Kidney epithelial cell (primary cell): ENCODE data around the gene TBC1D22A. TPM values are rescaled to one million over a fixed set of nuclear protein-coding genes. Genes with fewer than 3 reads are reported as not detected.

Experiments used
- DNase-seq: peaks from one replicate; pipeline ENCODE4 v3.0.0-alpha.2; 2010; ENCODE audit warnings: low read depth
- H3K27me3 ChIP-seq: 2 replicates; pipeline ENCODE4 v1.6.0; 2011; ENCODE audit warnings: low read length; ENCODE audit not compliant: control insufficient read depth, insufficient read depth
- H3K36me3 ChIP-seq: 2 replicates; pipeline ENCODE4 v1.5.1; 2011; ENCODE audit warnings: low read length; ENCODE audit not compliant: control insufficient read depth, insufficient read depth
- H3K4me3 ChIP-seq: 2 replicates; pipeline ENCODE4 v1.5.1; 2011; ENCODE audit warnings: low read depth, mild to moderate bottlenecking, control low read depth, low read length
- CTCF ChIP-seq: IDR thresholded peaks from 2 replicates; pipeline ENCODE4 v1.5.1; 2011; ENCODE audit warnings: mild to moderate bottlenecking, moderate library complexity, low read length, control low read depth, inconsistent platforms; ENCODE audit not compliant: insufficient read depth, poor library complexity, severe bottlenecking
- total RNA-seq: library from RNA; depleted of rRNA; stranded (reverse); fragments of >200 nt; gene quantifications from 2 replicates; pipeline ENCODE4 v1.2.3, GENCODE V29; 2015

The TBC1D22A gene
- total RNA-seq, 1 donor from 2014 or later: 25.7 TPM

- no peak for TF ChIP-seq CTCF
- Histone ChIP-seq H3K4me3 (no peak overlapping the region), H3K36me3 (no peaks in the 10 kb centered on the region), H3K27me3 (peaks cover 6% of the 10 kb centered on the region)
- DNase-seq: no peak
Observed at GRCh38 chr22:46746192-46746591, 16.3 kb upstream of the TBC1D22A start.

GRCh38 chr22:46746620-46747019 lies 15.8 kb upstream of the TBC1D22A start:
- TF ChIP-seq CTCF: no peak
- Histone ChIP-seq H3K4me3 (no peak overlapping the region), H3K27me3 (peaks cover 6% of the 10 kb centered on the region), H3K36me3 (no peaks in the 10 kb centered on the region)
- DNase-seq: no peak

GRCh38 chr22:46747646-46748045 lies 14.8 kb upstream of the TBC1D22A start:
- TF ChIP-seq CTCF: no peak
- Histone ChIP-seq H3K36me3 (no peaks in the 10 kb centered on the region), H3K27me3 (peaks cover 6% of the 10 kb centered on the region), H3K4me3 (no peak overlapping the region)
- DNase-seq: no peak

- no peak for TF ChIP-seq CTCF
- Histone ChIP-seq H3K36me3 (no peaks in the 10 kb centered on the region), H3K27me3 (peaks cover 6% of the 10 kb centered on the region), H3K4me3 (no peak overlapping the region)
- no peak for DNase-seq
Observed at GRCh38 chr22:46748206-46748907, 14.1 kb upstream of the TBC1D22A start.

GRCh38 chr22:46748908-46749675 lies 13.4 kb upstream of the TBC1D22A start:
- H3K36me3 ChIP-seq: no peaks in the 10 kb centered on the region
- no peak for DNase-seq
- no peak for TF ChIP-seq CTCF

More at GRCh38 chr22:46748908-46749675, 13.4 kb upstream of the TBC1D22A start:
- no peak overlapping the region for H3K4me3 ChIP-seq
- H3K27me3 ChIP-seq: peaks cover 6% of the 10 kb centered on the region
